HEK293 (cell line): Measurements from ENCODE around the gene DCST2.

Experiments
- BCL11A ChIP-seq: fragments of 450-650 bp; formaldehyde crosslinking; IDR thresholded peaks from 2 replicates; pipeline ENCODE4 v1.5.1; 2016; ENCODE audit warnings: low read depth, missing biosample characterization, missing genetic modification characterization
- HOXC10 ChIP-seq: sonication (generic); formaldehyde crosslinking; IDR thresholded peaks from 2 replicates; pipeline ENCODE4 v1.8.1; 2023; ENCODE audit warnings: mild to moderate bottlenecking, missing genetic modification reagents
- KLF7 ChIP-seq: fragments of 450-650 bp; formaldehyde crosslinking; IDR thresholded peaks from 2 replicates; pipeline ENCODE4 v1.5.1; 2016; ENCODE audit warnings: missing biosample characterization, missing genetic modification characterization, borderline replicate concordance
- PATZ1 ChIP-seq: fragments of 450-650 bp; formaldehyde crosslinking; IDR thresholded peaks from 2 replicates; pipeline ENCODE4 v1.5.1; 2016; ENCODE audit warnings: missing biosample characterization, missing genetic modification characterization
- SALL2 ChIP-seq: fragments of 450-650 bp; formaldehyde crosslinking; IDR thresholded peaks from 2 replicates; pipeline ENCODE4 v1.5.0; 2017; ENCODE audit warnings: missing biosample characterization, mild to moderate bottlenecking, missing genetic modification characterization, borderline replicate concordance
- SP7 ChIP-seq: fragments of 450-650 bp; formaldehyde crosslinking; IDR thresholded peaks from 2 replicates; pipeline ENCODE4 v1.5.1; 2016; ENCODE audit warnings: missing biosample characterization, missing genetic modification characterization
- WT1 ChIP-seq: fragments of 450-650 bp; formaldehyde crosslinking; IDR thresholded peaks from 2 replicates; pipeline ENCODE4 v1.5.1; 2016; ENCODE audit warnings: missing biosample characterization, missing genetic modification characterization
- ZBTB10 ChIP-seq: fragments of 450-650 bp; formaldehyde crosslinking; IDR thresholded peaks from 2 replicates; pipeline ENCODE4 v1.5.1; 2016; ENCODE audit warnings: missing biosample characterization, missing genetic modification characterization
- ZBTB26 ChIP-seq: fragments of 450-650 bp; formaldehyde crosslinking; optimal IDR thresholded peaks from 2 replicates; pipeline ENCODE3; 2016; ENCODE audit warnings: missing biosample characterization, mild to moderate bottlenecking, missing genetic modification characterization
- ZEB2 ChIP-seq: fragments of 450-650 bp; formaldehyde crosslinking; IDR thresholded peaks from 2 replicates; pipeline ENCODE4 v1.5.1; 2016; ENCODE audit warnings: missing biosample characterization, missing genetic modification characterization
- ZNF148 ChIP-seq: fragments of 450-650 bp; formaldehyde crosslinking; IDR thresholded peaks from 2 replicates; pipeline ENCODE4 v1.5.0; 2017; ENCODE audit warnings: missing biosample characterization, missing genetic modification characterization, borderline replicate concordance
- ZNF157 ChIP-seq: fragments of 450-650 bp; formaldehyde crosslinking; IDR thresholded peaks from 2 replicates; pipeline ENCODE4 v1.5.1; 2016; ENCODE audit warnings: missing biosample characterization, missing genetic modification characterization
- ZNF18 ChIP-seq: fragments of 450-650 bp; formaldehyde crosslinking; IDR thresholded peaks from 2 replicates; pipeline ENCODE4 v1.5.1; 2016; ENCODE audit warnings: missing biosample characterization, missing genetic modification characterization
- ZNF2 ChIP-seq: fragments of 450-650 bp; formaldehyde crosslinking; IDR thresholded peaks from 2 replicates; pipeline ENCODE4 v1.5.1; 2016; ENCODE audit warnings: missing biosample characterization, missing genetic modification characterization
- ZNF221 ChIP-seq: fragments of 450-650 bp; formaldehyde crosslinking; IDR thresholded peaks from 2 replicates; pipeline ENCODE4 v1.5.1; 2017; ENCODE audit warnings: missing biosample characterization, missing genetic modification characterization, borderline replicate concordance
- ZNF223 ChIP-seq: fragments of 450-650 bp; formaldehyde crosslinking; IDR thresholded peaks from 2 replicates; pipeline ENCODE4 v1.5.1; 2016; ENCODE audit warnings: missing biosample characterization, missing genetic modification characterization
- ZNF311 ChIP-seq: fragments of 450-650 bp; formaldehyde crosslinking; IDR thresholded peaks from 2 replicates; pipeline ENCODE4 v1.5.1; 2017; ENCODE audit warnings: missing biosample characterization, missing genetic modification characterization, borderline replicate concordance
- ZNF335 ChIP-seq: fragments of 450-650 bp; formaldehyde crosslinking; conservative IDR thresholded peaks from 2 replicates; pipeline ENCODE4 v1.5.1; 2016; ENCODE audit warnings: missing biosample characterization, missing genetic modification characterization
- ZNF354C ChIP-seq: fragments of 450-650 bp; formaldehyde crosslinking; IDR thresholded peaks from 2 replicates; pipeline ENCODE4 v1.5.1; 2016; ENCODE audit warnings: missing biosample characterization, missing genetic modification characterization, low read depth, borderline replicate concordance
- ZNF37A ChIP-seq: fragments of 450-650 bp; IDR thresholded peaks from 2 replicates; pipeline ENCODE4 v1.5.1; 2018; ENCODE audit warnings: missing biosample characterization, missing genetic modification characterization
- ZNF398 ChIP-seq: fragments of 450-650 bp; formaldehyde crosslinking; IDR thresholded peaks from 2 replicates; pipeline ENCODE4 v1.5.1; 2017; ENCODE audit warnings: missing biosample characterization, missing genetic modification characterization
- ZNF501 ChIP-seq: fragments of 450-650 bp; formaldehyde crosslinking; IDR thresholded peaks from 2 replicates; pipeline ENCODE4 v1.5.1; 2016; ENCODE audit warnings: missing biosample characterization, missing genetic modification characterization
- ZNF558 ChIP-seq: fragments of 450-650 bp; formaldehyde crosslinking; IDR thresholded peaks from 2 replicates; pipeline ENCODE4 v1.5.1; 2016; ENCODE audit warnings: missing biosample characterization, missing genetic modification characterization
- ZNF629 ChIP-seq: fragments of 450-650 bp; formaldehyde crosslinking; IDR thresholded peaks from 2 replicates; pipeline ENCODE4 v1.5.1; 2017; ENCODE audit warnings: missing biosample characterization, missing genetic modification characterization
- ZNF76 ChIP-seq: fragments of 450-650 bp; formaldehyde crosslinking; IDR thresholded peaks from 2 replicates; pipeline ENCODE4; 2016; ENCODE audit warnings: low read depth, missing biosample characterization, missing genetic modification characterization, borderline replicate concordance
- ZNF837 ChIP-seq: fragments of 450-650 bp; formaldehyde crosslinking; IDR thresholded peaks from 2 replicates; pipeline ENCODE4 v1.5.1; 2016; ENCODE audit warnings: missing biosample characterization, missing genetic modification characterization
- ZSCAN30 ChIP-seq: fragments of 450-650 bp; IDR thresholded peaks from 2 replicates; pipeline ENCODE4 v1.5.1; 2018; ENCODE audit warnings: missing biosample characterization, mild to moderate bottlenecking, missing genetic modification characterization, moderate library complexity

Gene DCST2

GRCh38 chr1:155063550-155064110 lies 30.0 kb upstream of the DCST2 start, which contains the start of gene EFNA4 (continued):
- TF ChIP-seq ZNF398 (tag by site-specific recombination): no peak
- peak; percentile 6; the same call in 1 of the 2 replicates for TF ChIP-seq SP7 (tag by site-specific recombination)
- TF ChIP-seq HOXC10 (CRISPR knock-in tag): no peak
- TF ChIP-seq ZNF18 (tag by site-specific recombination): no peak
- no peak for TF ChIP-seq ZNF221 (tag by site-specific recombination)
- peak; percentile 47; the same call in 1 of the 2 replicates for TF ChIP-seq BCL11A (tag by site-specific recombination)
- TF ChIP-seq ZNF148: no peak
- peak; percentile 65 for TF ChIP-seq ZNF335 (tag by site-specific recombination)
- TF ChIP-seq ZNF223 (tag by site-specific recombination): no peak
- TF ChIP-seq ZNF2: peak; percentile 41; the same call in 1 of the 2 replicates
- no peak; the same call in 1 of the 2 replicates for TF ChIP-seq WT1
- TF ChIP-seq ZBTB26 (tag by site-specific recombination): peak; percentile 89
- no peak for TF ChIP-seq ZNF37A (tag by site-specific recombination)
- peak; percentile 33; the same call in 1 of the 2 replicates for TF ChIP-seq ZNF501 (tag by site-specific recombination)
- peak; percentile 21; the same call in 1 of the 2 replicates for TF ChIP-seq ZNF76 (tag by site-specific recombination)
- TF ChIP-seq KLF7 (tag by site-specific recombination): no peak
- TF ChIP-seq ZNF629 (tag by site-specific recombination): 0 out of 2 replicates have a peak, but pooled peaks have one; percentile 19
- TF ChIP-seq PATZ1 (tag by site-specific recombination): peak; percentile 68; the same call in 1 of the 2 replicates
- TF ChIP-seq ZNF311: no peak
- peak; percentile 85 for TF ChIP-seq ZEB2 (tag by site-specific recombination)
- no peak for TF ChIP-seq ZNF157
- TF ChIP-seq ZNF837 (tag by site-specific recombination): no peak
- no peak for TF ChIP-seq ZNF558
- no peak for TF ChIP-seq ZNF354C (tag by site-specific recombination)
- peak; percentile 93 for TF ChIP-seq ZBTB10 (tag by site-specific recombination)
- TF ChIP-seq ZSCAN30 (tag by site-specific recombination): 0 out of 2 replicates have a peak, but pooled peaks have one; percentile 17
- no peak for TF ChIP-seq SALL2 (tag by site-specific recombination)
